NCI-H2107 treated with DMSO at 0.1 percent for 48 hours (cell line): Measurements from ENCODE around the gene PTPRD.

Source experiments
- DNase-seq: peaks from one replicate; lab custom pipeline; 2025; ENCODE audit not compliant: unreplicated experiment; lab: John Stamatoyannopoulos, UW

PTPRD gene

DNA sequence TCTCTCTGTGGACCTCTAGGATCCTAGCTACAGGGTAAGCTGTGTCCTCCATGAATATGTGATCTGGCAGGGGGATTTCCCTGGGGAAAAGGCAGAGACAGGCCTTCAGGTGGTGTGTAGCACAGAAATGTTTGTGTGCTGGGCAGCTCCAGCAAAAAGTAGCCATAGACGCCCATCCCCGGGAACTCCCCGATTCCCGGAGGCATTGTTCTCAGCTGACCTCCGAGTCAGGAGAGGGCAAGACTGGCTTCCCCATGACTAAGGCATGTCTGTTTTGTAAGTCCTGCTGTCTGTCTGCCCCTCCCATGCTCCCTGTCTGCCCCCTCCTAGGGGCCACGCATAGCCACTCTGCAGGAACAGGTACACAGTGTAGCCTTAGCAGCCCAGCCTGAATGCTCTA is 834.5 kb downstream of the PTPRD start:
- no peak for DNase-seq

GRCh38 chr9:9774471-9774870 is 838.3 kb downstream of the PTPRD start:
- DNase-seq: no peak

DNA sequence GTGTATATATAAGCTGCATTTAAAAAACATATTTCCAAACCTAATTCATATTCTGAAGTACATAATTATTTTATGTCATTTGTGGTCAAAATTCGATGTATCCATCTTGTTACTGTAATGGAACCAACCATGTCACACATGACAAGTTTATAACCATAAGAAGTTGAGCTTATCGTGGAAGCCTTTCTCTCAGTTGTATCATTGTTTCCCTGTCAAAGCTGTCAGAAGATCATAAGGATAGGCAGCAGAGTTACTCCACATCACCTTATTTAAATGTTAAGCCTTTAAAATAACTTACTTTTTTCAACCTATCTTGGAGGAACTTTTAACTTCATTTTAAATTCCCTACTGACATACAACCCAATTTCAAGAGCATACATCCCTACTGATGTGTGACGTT is 841.5 kb downstream of the PTPRD start:
- no peak for DNase-seq

GRCh38 chr9:9764821-9765220 is 848.0 kb downstream of the PTPRD start:
- DNase-seq: no peak

- DNase-seq: no peak
Measured at GRCh38 chr9:9754186-9754585, 858.6 kb downstream of the PTPRD start.

DNA sequence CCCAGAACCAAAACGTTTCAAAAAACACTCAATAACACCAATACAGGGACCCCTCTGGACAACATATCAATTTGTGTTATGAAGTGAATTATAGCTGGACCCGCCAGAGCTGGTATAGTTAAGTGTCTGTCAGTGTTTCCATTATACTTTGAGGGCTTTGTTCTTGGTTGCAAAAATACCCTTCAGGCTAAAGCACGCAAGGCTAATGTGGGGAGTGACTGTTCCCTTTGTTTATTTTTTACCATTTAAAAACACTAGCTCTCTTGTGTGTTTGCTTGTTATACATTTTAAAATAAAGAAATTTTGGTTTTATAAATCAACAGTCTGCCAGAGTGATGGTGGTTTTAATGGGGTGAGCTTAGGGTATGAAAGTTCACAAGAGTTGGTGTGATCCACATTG is 859.5 kb downstream of the PTPRD start:
- peak; percentile 10 for DNase-seq

DNA sequence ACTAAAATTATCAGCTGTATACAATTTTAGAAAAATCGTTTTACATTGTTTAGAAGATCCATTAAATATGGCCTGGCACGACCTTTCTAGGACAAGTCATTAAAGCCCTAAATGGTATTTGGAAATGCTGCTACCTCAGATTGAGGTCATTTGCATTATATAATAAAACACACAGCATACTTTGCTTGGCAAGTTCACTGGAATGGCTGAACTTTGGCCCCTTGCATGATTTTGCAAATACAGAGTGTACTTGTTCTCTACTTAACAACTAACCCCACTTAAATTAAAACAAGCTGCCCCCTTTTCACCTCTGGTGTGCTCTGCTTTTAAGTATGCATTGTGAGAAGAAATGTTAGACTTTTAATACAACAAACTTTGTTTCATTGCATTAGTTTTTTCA is 860.1 kb downstream of the PTPRD start:
- DNase-seq: no peak

DNA sequence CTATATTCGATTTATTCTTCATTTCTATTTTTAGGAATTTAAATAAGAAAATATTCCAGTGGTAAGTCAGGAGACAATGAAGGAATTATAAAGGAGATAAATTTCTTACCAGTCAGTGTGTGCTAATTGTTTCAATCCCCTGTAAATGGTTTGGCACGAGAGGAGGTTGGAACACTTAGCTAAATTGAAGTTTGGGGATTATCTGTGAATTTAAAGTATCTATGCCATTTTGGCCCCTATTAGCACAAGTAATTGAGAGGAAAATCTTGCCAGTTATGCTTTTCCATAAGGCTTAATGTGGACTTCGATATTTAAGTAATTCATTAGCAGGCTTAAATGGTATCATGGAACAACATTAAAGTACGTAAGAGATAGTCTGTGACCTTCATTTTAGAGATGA is 860.8 kb downstream of the PTPRD start:
- no peak for DNase-seq

DNA sequence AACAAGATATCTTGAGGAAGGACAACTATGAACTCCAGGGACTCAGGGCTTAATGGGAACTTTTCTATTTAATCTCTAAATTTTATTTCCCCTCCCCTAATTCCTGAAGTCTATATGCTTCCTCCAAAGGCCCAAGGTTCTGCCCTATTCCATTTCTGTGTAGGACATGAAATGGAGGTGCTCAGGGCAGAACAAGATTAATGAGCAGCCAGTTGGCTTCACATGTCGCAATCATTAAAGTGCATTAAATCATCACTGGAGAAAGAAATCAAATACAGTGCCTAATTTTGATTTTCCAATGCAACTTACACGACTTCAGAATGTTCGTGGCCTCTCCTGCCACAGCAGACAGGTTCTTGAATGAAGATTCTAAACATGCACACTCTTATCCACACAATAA is 862.1 kb downstream of the PTPRD start:
- DNase-seq: no peak

- no peak for DNase-seq
Measured at GRCh38 chr9:9749591-9749990, 863.2 kb downstream of the PTPRD start.

- no peak for DNase-seq
Measured at GRCh38 chr9:9747787-9748186, 865.0 kb downstream of the PTPRD start.

GRCh38 chr9:9746826-9747225 is 866.0 kb downstream of the PTPRD start:
- no peak for DNase-seq

- no peak for DNase-seq
Measured at GRCh38 chr9:9743822-9744221, 869.0 kb downstream of the PTPRD start.

- DNase-seq: no peak
Measured at GRCh38 chr9:9730174-9730573, 882.6 kb downstream of the PTPRD start.

GRCh38 chr9:9729082-9729481 is 883.7 kb downstream of the PTPRD start:
- DNase-seq: no peak

DNA sequence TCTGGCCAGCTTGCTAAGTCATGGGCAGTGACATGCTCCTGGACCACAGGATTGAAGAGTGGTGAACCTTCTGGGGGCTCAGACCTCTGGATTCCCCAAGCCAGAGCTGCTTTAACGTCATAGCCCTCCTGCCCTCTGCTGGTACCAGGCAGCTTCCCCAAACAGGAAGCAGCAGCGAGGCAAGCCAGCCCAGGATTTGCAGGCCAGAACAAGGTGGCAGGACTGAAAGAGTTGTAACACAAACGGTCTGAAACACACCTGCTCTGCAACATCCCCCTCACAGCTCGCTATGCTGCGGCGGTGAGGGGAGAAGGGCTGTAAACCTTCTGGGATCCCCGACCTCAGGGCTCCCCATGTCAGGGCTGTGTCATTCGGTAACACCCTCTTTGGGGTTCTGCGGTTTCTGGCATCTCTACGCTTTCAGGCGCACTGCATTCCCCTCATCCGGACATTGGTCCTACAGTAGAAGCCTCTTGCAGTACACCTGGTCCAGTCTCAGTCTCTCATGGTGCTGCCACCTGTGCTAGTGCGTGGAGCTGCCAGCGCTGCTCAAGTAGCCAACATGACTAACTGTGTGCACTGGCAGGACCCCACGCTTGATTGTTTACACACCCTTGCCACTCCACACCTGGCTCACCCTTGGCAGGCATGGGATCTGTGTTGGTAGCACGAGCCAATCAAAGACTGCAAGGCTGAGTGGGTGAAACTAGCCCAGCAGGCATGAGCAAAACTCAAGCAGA is 893.3 kb downstream of the PTPRD start:
- no peak for DNase-seq

- DNase-seq: no peak
Measured at GRCh38 chr9:9718691-9719090, 894.1 kb downstream of the PTPRD start.

DNA sequence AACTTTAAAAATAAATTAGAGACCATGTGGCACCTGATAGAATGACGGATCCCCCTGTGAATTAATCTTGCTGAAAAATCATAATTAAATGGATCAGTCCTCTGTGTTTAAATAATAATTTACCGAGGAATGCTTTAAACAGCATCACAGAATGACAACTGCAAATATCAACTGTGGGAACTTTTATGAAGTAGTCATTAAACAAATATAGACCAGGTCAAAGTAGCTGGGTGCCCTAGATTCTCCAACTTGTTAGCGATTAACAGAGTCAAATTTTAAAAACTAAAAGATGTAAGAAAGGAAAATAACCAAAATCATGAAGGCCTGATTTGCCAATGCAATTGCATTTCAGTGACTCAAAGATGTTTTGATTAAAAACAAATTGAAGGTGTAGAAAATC is 933.4 kb downstream of the PTPRD start:
- DNase-seq: no peak

- no peak for DNase-seq
Measured at GRCh38 chr9:9674461-9674860, 938.3 kb downstream of the PTPRD start.

DNA sequence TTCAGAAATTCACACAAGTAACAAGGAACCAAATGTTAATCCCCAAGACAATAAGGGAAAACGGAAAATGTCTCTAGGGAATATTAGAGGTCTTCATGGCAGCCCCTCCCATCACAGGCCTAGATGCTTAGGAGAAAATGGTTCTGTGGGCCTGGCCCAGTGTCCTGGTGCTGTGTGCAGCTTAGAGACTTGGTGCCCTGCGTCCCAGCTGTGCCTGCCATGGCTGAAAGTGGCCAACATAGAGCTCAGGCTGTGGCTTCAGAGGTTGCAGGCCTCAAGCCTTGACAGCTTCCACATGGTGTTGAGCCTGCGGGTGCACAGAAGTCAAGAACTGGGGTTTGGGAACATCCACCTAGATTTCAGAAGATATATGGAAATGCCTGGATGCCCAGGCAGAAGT is 942.3 kb downstream of the PTPRD start:
- DNase-seq: no peak

DNA sequence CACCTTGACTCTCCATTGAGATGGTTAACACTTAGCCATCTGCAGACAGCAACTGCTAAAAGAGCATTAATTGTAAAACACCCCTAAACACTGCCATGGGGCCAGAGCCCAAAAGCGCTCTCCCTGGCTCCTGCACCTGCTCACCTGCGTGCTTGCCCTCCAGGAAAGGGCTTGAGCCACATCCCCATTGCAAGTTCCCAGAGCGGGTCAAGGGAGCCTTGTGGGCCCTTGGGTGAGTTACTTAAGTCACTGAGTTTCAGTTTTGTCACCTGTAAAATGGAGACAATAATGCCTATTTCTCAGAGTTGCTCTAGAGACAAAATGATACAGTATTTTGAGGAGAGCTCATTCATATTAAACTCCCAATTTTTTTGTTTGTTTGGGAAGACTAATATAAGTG is 967.8 kb downstream of the PTPRD start:
- DNase-seq: no peak

DNA sequence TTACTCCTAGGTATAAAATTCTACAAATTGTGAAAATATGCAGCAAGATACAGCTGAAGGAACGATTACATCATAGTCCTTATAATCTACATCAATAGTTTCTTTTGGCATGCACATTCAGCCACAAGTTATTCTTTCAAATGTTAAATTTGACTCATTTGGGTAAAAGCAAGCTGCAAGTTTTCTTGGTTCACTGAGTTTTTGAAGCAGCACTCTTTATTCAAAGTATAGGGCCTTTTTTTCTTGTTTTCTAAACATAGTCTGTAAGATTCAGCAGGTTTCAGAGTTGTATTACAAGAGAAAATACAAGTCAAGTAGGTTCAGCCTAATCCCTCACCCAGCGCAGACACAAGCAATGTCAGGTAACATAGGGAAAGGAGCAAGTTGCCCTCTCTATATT is 981.5 kb downstream of the PTPRD start:
- DNase-seq: no peak

DNA sequence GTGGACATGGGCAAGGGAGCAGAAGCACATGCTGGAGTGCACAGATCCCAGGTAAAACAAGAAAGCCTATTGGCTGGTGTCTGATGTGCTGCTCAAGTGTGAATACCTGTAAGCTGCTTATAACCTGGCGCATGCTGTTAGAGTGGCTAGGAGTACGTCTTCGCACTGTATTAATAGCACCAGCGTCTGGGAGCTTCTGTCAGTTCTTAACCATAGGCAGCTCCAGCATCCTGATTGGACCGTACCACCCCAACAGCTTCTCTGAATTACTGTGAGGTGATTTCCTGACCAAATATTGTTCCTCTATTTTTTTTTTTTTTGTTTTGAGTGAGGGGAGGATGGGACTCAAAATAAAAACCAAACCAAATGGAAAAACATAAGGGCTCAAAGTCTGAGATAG is 987.6 kb downstream of the PTPRD start:
- no peak for DNase-seq
